GM12864 (cell line): ENCODE data around the gene SMIM15.
"Not testable (repeated sequence)": the region's sequence is repeated elsewhere in the genome, so short reads cannot be mapped to it uniquely, and the experiment has no call there.

Source experiments
- DNase-seq: peaks from one replicate; pipeline ENCODE4 v3.0.0-alpha.2; 2011; ENCODE audit warnings: low read depth
- H3K4me3 ChIP-seq: 2 replicates; pipeline ENCODE4 v1.5.1; 2011; ENCODE audit warnings: mild to moderate bottlenecking, low read depth, low read length, control low read depth
- CTCF ChIP-seq: IDR thresholded peaks from 2 replicates; pipeline ENCODE4 v1.5.1; 2011; ENCODE audit warnings: low read depth, mild to moderate bottlenecking, moderate library complexity, low read length, control low read depth, inconsistent platforms; ENCODE audit errors: missing control alignments

SMIM15 gene

GRCh38 chr5:61162010-61162831 is at the start of gene SMIM15:
Gene SMIM15 (minus strand): TSS chr5:61162468. CDS start chr5:61160171, 2,297 bp downstream.
- peak; percentile 81 for DNase-seq
- peak within 1 kb of the TSS; percentile 89 for H3K4me3 ChIP-seq
- no peak for TF ChIP-seq CTCF

GRCh38 chr5:61207884-61208283 is 45.6 kb upstream of the SMIM15 start:
- no peak for DNase-seq
- no peak for TF ChIP-seq CTCF

GRCh38 chr5:61205013-61205412 is 42.7 kb upstream of the SMIM15 start:
- no peak for DNase-seq
- no peak for TF ChIP-seq CTCF
- H3K4me3 ChIP-seq, result no peak overlapping the region

More at GRCh38 chr5:61207884-61208283, 45.6 kb upstream of the SMIM15 start:
- H3K4me3 ChIP-seq, result no peak overlapping the region

- TF ChIP-seq CTCF, result no peak
- no peak overlapping the region for H3K4me3 ChIP-seq
- no peak for DNase-seq
Observed at GRCh38 chr5:61202213-61202612, 39.9 kb upstream of the SMIM15 start.

GRCh38 chr5:61200582-61201155 is 38.4 kb upstream of the SMIM15 start:
- peak; percentile 21 for DNase-seq
- H3K4me3 ChIP-seq, result no peak overlapping the region
- TF ChIP-seq CTCF, result no peak

- TF ChIP-seq CTCF, result no peak
- no peak overlapping the region for H3K4me3 ChIP-seq
- DNase-seq, result no peak
Observed at GRCh38 chr5:61198606-61199005, 36.3 kb upstream of the SMIM15 start.

- DNase-seq, result not testable (repeated sequence)
Observed at GRCh38 chr5:61187826-61188225, 25.6 kb upstream of the SMIM15 start.

GRCh38 chr5:61187352-61187751 is 25.1 kb upstream of the SMIM15 start:
- H3K4me3 ChIP-seq, DNase-seq: not testable (repeated sequence)

More at GRCh38 chr5:61187826-61188225, 25.6 kb upstream of the SMIM15 start:
- not testable (repeated sequence) for H3K4me3 ChIP-seq
